HEK293 (cell line): Measurements from ENCODE around the gene ZFHX2.

ENCODE experiments used
- KLF1 ChIP-seq: fragments of 450-650 bp; formaldehyde crosslinking; IDR thresholded peaks from 2 replicates; pipeline ENCODE4 v1.5.1; 2016; ENCODE audit warnings: missing biosample characterization, missing genetic modification characterization
- MEIS1 ChIP-seq: sonication (generic); formaldehyde crosslinking; IDR thresholded peaks from 2 replicates; pipeline ENCODE4 v1.8.1; 2022; ENCODE audit warnings: missing genetic modification reagents, mild to moderate bottlenecking, borderline replicate concordance
- REPIN1 ChIP-seq: fragments of 450-650 bp; formaldehyde crosslinking; IDR thresholded peaks from 2 replicates; pipeline ENCODE4 v1.5.1; 2017; ENCODE audit warnings: missing biosample characterization, missing genetic modification characterization, low read depth
- REST ChIP-seq: fragments of 450-650 bp; formaldehyde crosslinking; IDR thresholded peaks from 2 replicates; pipeline ENCODE4 v1.5.1; 2016; ENCODE audit warnings: missing biosample characterization, missing genetic modification characterization
- SCRT2 ChIP-seq: fragments of 450-650 bp; formaldehyde crosslinking; IDR thresholded peaks from 2 replicates; pipeline ENCODE4 v1.5.1; 2016; ENCODE audit warnings: missing biosample characterization, missing genetic modification characterization
- SETDB1 ChIP-seq: IDR thresholded peaks from one replicate; pipeline ENCODE4 v1.6.1; 2017; ENCODE audit warnings: mild to moderate bottlenecking, low read length, moderate library complexity, mixed read lengths; ENCODE audit not compliant: insufficient read length
- SP7 ChIP-seq: fragments of 450-650 bp; formaldehyde crosslinking; IDR thresholded peaks from 2 replicates; pipeline ENCODE4 v1.5.1; 2016; ENCODE audit warnings: missing biosample characterization, missing genetic modification characterization
- ZBTB20 ChIP-seq: fragments of 450-650 bp; formaldehyde crosslinking; IDR thresholded peaks from 2 replicates; pipeline ENCODE4 v1.5.1; 2016; ENCODE audit warnings: missing biosample characterization, missing genetic modification characterization
- ZIC2 ChIP-seq: fragments of 450-650 bp; formaldehyde crosslinking; IDR thresholded peaks from 2 replicates; pipeline ENCODE4 v1.5.1; 2016; ENCODE audit warnings: missing biosample characterization, missing genetic modification characterization
- ZNF112 ChIP-seq: fragments of 450-650 bp; formaldehyde crosslinking; IDR thresholded peaks from 2 replicates; pipeline ENCODE4 v1.5.0; 2017; ENCODE audit warnings: missing biosample characterization, missing genetic modification characterization
- ZNF184 ChIP-seq: fragments of 450-650 bp; IDR thresholded peaks from 2 replicates; pipeline ENCODE4 v1.5.1; 2018; ENCODE audit warnings: missing biosample characterization, mild to moderate bottlenecking, missing genetic modification characterization
- ZNF2 ChIP-seq: fragments of 450-650 bp; formaldehyde crosslinking; IDR thresholded peaks from 2 replicates; pipeline ENCODE4 v1.5.1; 2016; ENCODE audit warnings: missing biosample characterization, missing genetic modification characterization
- ZNF292 ChIP-seq: fragments of 450-650 bp; formaldehyde crosslinking; IDR thresholded peaks from 2 replicates; pipeline ENCODE4 v1.5.1; 2016; ENCODE audit warnings: low read depth, missing biosample characterization, missing genetic modification characterization, borderline replicate concordance
- ZNF341 ChIP-seq: fragments of 450-650 bp; formaldehyde crosslinking; IDR thresholded peaks from 2 replicates; pipeline ENCODE4; 2016; ENCODE audit warnings: low read depth, missing biosample characterization, missing genetic modification characterization
- ZNF354C ChIP-seq: fragments of 450-650 bp; formaldehyde crosslinking; IDR thresholded peaks from 2 replicates; pipeline ENCODE4 v1.5.1; 2016; ENCODE audit warnings: missing biosample characterization, missing genetic modification characterization, low read depth, borderline replicate concordance
- ZNF362 ChIP-seq: fragments of 450-650 bp; formaldehyde crosslinking; IDR thresholded peaks from 2 replicates; pipeline ENCODE4 v1.5.1; 2016; ENCODE audit warnings: missing biosample characterization, missing genetic modification characterization
- ZNF501 ChIP-seq: fragments of 450-650 bp; formaldehyde crosslinking; IDR thresholded peaks from 2 replicates; pipeline ENCODE4 v1.5.1; 2016; ENCODE audit warnings: missing biosample characterization, missing genetic modification characterization
- ZNF548 ChIP-seq: fragments of 450-650 bp; formaldehyde crosslinking; IDR thresholded peaks from 2 replicates; pipeline ENCODE4 v1.5.1; 2016; ENCODE audit warnings: missing biosample characterization, missing genetic modification characterization
- ZNF768 ChIP-seq: fragments of 450-650 bp; formaldehyde crosslinking; IDR thresholded peaks from 2 replicates; pipeline ENCODE4 v1.5.1; 2018; ENCODE audit warnings: missing biosample characterization, mild to moderate bottlenecking, missing genetic modification characterization
- ZSCAN16 ChIP-seq: fragments of 450-650 bp; formaldehyde crosslinking; IDR thresholded peaks from 2 replicates; pipeline ENCODE4 v1.5.1; 2016; ENCODE audit warnings: missing biosample characterization, missing genetic modification characterization
- ZSCAN4 ChIP-seq: fragments of 450-650 bp; formaldehyde crosslinking; IDR thresholded peaks from 2 replicates; pipeline ENCODE4 v1.5.1; 2017; ENCODE audit warnings: missing biosample characterization, missing genetic modification characterization
- TF ChIP-seq, protein P1 (sequence below): fragments of 450-650 bp; formaldehyde crosslinking; IDR thresholded peaks from 2 replicates; pipeline ENCODE4 v1.5.1; 2016; ENCODE audit warnings: missing biosample characterization, missing genetic modification characterization
- TF ChIP-seq, protein P2 (sequence below): fragments of 450-650 bp; formaldehyde crosslinking; IDR thresholded peaks from 2 replicates; pipeline ENCODE4 v1.5.0; 2017; ENCODE audit warnings: missing biosample characterization, missing genetic modification characterization, borderline replicate concordance
- TF ChIP-seq, protein P3 (sequence below): fragments of 450-650 bp; formaldehyde crosslinking; conservative IDR thresholded peaks from 2 replicates; pipeline ENCODE4 v1.5.1; 2016; ENCODE audit warnings: low read depth, missing biosample characterization, missing genetic modification characterization

The ZFHX2 gene

DNA sequence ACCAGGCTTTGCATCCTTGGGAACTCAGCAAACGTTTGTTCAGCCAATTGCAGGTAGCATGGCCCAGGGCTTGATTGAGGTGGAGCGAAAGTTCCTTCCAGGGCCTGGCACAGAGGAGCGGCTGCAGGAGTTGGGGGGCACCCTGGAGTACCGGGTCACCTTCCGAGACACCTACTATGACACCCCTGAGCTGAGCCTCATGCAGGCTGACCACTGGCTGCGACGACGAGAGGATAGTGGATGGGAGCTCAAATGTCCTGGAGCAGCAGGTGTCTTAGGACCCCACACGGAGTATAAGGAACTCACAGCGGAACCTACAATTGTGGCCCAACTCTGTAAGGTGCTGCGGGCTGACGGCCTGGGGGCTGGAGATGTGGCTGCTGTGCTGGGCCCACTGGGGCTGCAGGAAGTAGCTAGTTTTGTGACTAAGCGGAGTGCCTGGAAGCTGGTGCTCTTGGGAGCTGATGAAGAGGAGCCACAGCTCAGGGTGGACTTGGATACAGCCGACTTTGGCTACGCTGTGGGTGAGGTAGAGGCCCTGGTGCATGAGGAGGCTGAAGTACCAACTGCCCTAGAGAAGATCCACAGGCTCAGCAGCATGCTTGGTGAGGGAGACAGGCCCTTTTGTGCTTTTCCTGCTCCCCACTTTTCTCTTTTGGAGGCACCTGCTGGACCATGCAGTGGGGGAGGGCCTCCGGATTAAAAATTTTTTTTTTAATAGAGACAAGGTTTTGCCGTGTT is 5.3 kb upstream of the ZFHX2 start (continued):
- TF ChIP-seq ZIC2 (tag by site-specific recombination) (peak; percentile 92), ZNF362 (no peak), ZNF548 (tag by site-specific recombination) (no peak), ZSCAN4 (tag by site-specific recombination) (no peak), REST (tag by site-specific recombination) (no peak), SCRT2 (tag by site-specific recombination) (peak; percentile 58), ZNF501 (no peak), SP7 (tag by site-specific recombination) (no peak), ZBTB20 (tag by site-specific recombination) (peak; percentile 78), ZNF354C (tag by site-specific recombination) (no peak), ZNF112 (no peak), MEIS1 (CRISPR knock-in tag) (no peak), SETDB1 (no peak), ZNF2 (tag by site-specific recombination) (no peak), ZNF768 (tag by site-specific recombination) (no peak), KLF1 (tag by site-specific recombination) (no peak), ZSCAN16 (tag by site-specific recombination) (no peak), ZNF292 (tag by site-specific recombination) (peak; percentile 1; the same call in 1 of the 2 replicates), ZNF341 (tag by site-specific recombination) (no peak), ZNF184 (tag by site-specific recombination) (no peak), REPIN1 (tag by site-specific recombination) (no peak)
- TF ChIP-seq, protein P1, sequence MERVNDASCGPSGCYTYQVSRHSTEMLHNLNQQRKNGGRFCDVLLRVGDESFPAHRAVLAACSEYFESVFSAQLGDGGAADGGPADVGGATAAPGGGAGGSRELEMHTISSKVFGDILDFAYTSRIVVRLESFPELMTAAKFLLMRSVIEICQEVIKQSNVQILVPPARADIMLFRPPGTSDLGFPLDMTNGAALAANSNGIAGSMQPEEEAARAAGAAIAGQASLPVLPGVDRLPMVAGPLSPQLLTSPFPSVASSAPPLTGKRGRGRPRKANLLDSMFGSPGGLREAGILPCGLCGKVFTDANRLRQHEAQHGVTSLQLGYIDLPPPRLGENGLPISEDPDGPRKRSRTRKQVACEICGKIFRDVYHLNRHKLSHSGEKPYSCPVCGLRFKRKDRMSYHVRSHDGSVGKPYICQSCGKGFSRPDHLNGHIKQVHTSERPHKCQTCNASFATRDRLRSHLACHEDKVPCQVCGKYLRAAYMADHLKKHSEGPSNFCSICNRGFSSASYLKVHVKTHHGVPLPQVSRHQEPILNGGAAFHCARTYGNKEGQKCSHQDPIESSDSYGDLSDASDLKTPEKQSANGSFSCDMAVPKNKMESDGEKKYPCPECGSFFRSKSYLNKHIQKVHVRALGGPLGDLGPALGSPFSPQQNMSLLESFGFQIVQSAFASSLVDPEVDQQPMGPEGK, result peak; percentile 49; the same call in 1 of the 2 replicates
- TF ChIP-seq, protein P2, sequence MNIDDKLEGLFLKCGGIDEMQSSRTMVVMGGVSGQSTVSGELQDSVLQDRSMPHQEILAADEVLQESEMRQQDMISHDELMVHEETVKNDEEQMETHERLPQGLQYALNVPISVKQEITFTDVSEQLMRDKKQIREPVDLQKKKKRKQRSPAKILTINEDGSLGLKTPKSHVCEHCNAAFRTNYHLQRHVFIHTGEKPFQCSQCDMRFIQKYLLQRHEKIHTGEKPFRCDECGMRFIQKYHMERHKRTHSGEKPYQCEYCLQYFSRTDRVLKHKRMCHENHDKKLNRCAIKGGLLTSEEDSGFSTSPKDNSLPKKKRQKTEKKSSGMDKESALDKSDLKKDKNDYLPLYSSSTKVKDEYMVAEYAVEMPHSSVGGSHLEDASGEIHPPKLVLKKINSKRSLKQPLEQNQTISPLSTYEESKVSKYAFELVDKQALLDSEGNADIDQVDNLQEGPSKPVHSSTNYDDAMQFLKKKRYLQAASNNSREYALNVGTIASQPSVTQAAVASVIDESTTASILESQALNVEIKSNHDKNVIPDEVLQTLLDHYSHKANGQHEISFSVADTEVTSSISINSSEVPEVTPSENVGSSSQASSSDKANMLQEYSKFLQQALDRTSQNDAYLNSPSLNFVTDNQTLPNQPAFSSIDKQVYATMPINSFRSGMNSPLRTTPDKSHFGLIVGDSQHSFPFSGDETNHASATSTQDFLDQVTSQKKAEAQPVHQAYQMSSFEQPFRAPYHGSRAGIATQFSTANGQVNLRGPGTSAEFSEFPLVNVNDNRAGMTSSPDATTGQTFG, result no peak
- TF ChIP-seq, protein P3, sequence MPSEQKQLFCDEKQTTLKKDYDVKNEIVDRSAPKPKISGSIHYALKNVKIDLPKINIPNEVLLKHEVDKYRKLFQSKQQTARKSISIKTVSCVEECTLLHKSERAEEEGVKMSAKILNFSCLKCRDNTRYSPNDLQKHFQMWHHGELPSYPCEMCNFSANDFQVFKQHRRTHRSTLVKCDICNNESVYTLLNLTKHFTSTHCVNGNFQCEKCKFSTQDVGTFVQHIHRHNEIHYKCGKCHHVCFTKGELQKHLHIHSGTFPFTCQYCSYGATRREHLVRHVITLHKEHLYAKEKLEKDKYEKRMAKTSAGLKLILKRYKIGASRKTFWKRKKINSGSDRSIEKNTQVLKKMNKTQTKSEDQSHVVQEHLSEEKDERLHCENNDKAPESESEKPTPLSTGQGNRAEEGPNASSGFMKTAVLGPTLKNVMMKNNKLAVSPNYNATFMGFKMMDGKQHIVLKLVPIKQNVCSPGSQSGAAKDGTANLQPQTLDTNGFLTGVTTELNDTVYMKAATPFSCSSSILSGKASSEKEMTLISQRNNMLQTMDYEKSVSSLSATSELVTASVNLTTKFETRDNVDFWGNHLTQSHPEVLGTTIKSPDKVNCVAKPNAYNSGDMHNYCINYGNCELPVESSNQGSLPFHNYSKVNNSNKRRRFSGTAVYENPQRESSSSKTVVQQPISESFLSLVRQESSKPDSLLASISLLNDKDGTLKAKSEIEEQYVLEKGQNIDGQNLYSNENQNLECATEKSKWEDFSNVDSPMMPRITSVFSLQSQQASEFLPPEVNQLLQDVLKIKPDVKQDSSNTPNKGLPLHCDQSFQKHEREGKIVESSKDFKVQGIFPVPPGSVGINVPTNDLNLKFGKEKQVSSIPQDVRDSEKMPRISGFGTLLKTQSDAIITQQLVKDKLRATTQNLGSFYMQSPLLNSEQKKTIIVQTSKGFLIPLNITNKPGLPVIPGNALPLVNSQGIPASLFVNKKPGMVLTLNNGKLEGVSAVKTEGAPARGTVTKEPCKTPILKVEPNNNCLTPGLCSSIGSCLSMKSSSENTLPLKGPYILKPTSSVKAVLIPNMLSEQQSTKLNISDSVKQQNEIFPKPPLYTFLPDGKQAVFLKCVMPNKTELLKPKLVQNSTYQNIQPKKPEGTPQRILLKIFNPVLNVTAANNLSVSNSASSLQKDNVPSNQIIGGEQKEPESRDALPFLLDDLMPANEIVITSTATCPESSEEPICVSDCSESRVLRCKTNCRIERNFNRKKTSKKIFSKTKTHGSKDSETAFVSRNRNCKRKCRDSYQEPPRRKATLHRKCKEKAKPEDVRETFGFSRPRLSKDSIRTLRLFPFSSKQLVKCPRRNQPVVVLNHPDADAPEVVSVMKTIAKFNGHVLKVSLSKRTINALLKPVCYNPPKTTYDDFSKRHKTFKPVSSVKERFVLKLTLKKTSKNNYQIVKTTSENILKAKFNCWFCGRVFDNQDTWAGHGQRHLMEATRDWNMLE, result no peak
